SK-N-MC (cell line): ENCODE data around the gene VEZT.

Source experiments
- EZH2 ChIP-seq: fragments of 200-600 bp; sonication (generic); IDR thresholded peaks from one replicate; pipeline ENCODE4 v1.6.1; 2017; ENCODE audit warnings: antibody characterized with exemption
- POLR2AphosphoS5 ChIP-seq: IDR thresholded peaks from 2 replicates; pipeline ENCODE4 v1.6.1; 2012; ENCODE audit warnings: mild to moderate bottlenecking, low read depth, low read length, borderline replicate concordance

DNA sequence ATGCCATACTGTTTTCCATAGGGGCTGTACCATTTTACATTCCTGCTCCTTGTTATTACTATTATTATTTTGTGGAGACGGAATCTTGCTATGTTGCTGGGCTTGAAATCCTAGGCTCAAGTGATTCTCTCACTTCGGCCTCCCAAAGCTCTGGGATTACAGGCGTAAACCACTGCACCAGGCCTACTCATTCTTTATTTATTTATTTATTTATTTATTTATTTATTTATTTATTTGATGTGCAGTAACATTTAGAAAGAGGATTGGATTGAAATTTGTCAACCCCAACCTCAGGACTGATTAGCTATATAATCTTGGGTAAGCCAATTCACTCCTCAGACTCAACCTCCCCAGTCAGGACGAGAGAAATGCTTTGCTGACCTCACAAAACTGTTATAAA is 107.9 kb downstream of the VEZT start:
- no peak for TF ChIP-seq POLR2AphosphoS5
- TF ChIP-seq EZH2, result no peak
